GM12892 (cell line): ENCODE measurements around the gene PRPF19.

Experiments used
- POLR2A ChIP-seq: IDR thresholded peaks from 2 replicates; pipeline ENCODE4 v1.6.1; 2011; ENCODE audit warnings: low read depth, low read length, control low read depth
- POLR2AphosphoS5 ChIP-seq: IDR thresholded peaks from 2 replicates; pipeline ENCODE4 v1.6.1; 2011; ENCODE audit warnings: low read depth, low read length, control low read depth
- TAF1 ChIP-seq: IDR thresholded peaks from 2 replicates; pipeline ENCODE4 v1.6.1; 2011; ENCODE audit warnings: low read depth, mild to moderate bottlenecking, control low read depth, low read length, borderline replicate concordance

- TF ChIP-seq POLR2A (no peak), POLR2AphosphoS5 (no peak), TAF1 (no peak)
These were observed 4.5 kb upstream of the PRPF19 start for GRCh38 chr11:60910711-60911380.
